HEK293 (cell line): Measurements from ENCODE around the gene TTYH2.

ENCODE experiments used
- CTCF ChIA-PET: fragments of 350-600 bp; formaldehyde crosslinking; extraction: SDS; loops from one replicate; lab custom pipeline; 2021; ENCODE audit warnings: antibody characterized with exemption; lab: Yijun Ruan, JAX
- POLR2A ChIA-PET: fragments of 300-600 bp; formaldehyde crosslinking; extraction: SDS; loops from one replicate; lab custom pipeline; 2020; ENCODE audit warnings: antibody characterized with exemption, inconsistent platforms; lab: Yijun Ruan, JAX
- H3K27ac ChIP-seq: fragments of 200-500 bp; sonication (Bioruptor generic); 2 replicates; pipeline ENCODE4 v1.5.1; 2014; ENCODE audit warnings: low read depth, low read length, control low read depth, inconsistent platforms; ENCODE audit errors: extremely low read depth
- H3K36me3 ChIP-seq, 2 experiments: fragments of 200-500 bp in 1 of 2; sonication (Bioruptor generic) in 1 of 2; 1 replicate in 1 of 2; 2 replicates in 1 of 2; pipeline ENCODE4 v1.5.1; 2014 to 2017; ENCODE audit warnings: inconsistent platforms in 2 of 2, low read length in 2 of 2; ENCODE audit not compliant: control insufficient read depth in 2 of 2, insufficient read depth in 1 of 2
- H3K4me1 ChIP-seq: fragments of 200-500 bp; sonication (Bioruptor generic); 2 replicates; pipeline ENCODE4 v1.5.1; 2014; ENCODE audit warnings: mild to moderate bottlenecking, low read length, inconsistent platforms; ENCODE audit not compliant: control insufficient read depth, insufficient read depth
- H3K4me3 ChIP-seq: 2 replicates; pipeline ENCODE4 v1.5.1; 2011; ENCODE audit warnings: low read depth, mild to moderate bottlenecking, control low read depth, low read length, moderate library complexity
- H3K9me3 ChIP-seq: fragments of 200-500 bp; sonication (Bioruptor generic); 2 replicates; pipeline ENCODE4 v1.5.1; 2014; ENCODE audit warnings: low read depth, low read length, inconsistent platforms; ENCODE audit not compliant: control insufficient read depth, insufficient read depth
- GLI2 ChIP-seq: fragments of 450-650 bp; formaldehyde crosslinking; IDR thresholded peaks from 2 replicates; pipeline ENCODE4; 2017; ENCODE audit warnings: missing biosample characterization, missing genetic modification characterization, low read depth, borderline replicate concordance
- GLI4 ChIP-seq: fragments of 450-650 bp; formaldehyde crosslinking; IDR thresholded peaks from 2 replicates; pipeline ENCODE4 v1.5.1; 2016; ENCODE audit warnings: missing biosample characterization, missing genetic modification characterization
- RBAK ChIP-seq: fragments of 450-650 bp; formaldehyde crosslinking; IDR thresholded peaks from 2 replicates; pipeline ENCODE4 v1.5.1; 2016; ENCODE audit warnings: missing biosample characterization, missing genetic modification characterization
- TRIM28 ChIP-seq: IDR thresholded peaks from 2 replicates; pipeline ENCODE4 v1.6.1; 2011; ENCODE audit warnings: low read length, control low read depth, borderline replicate concordance
- ZBTB1 ChIP-seq: fragments of 450-650 bp; formaldehyde crosslinking; IDR thresholded peaks from 2 replicates; pipeline ENCODE4 v1.5.1; 2016; ENCODE audit warnings: missing biosample characterization, missing genetic modification characterization
- ZBTB8A ChIP-seq: fragments of 450-650 bp; formaldehyde crosslinking; IDR thresholded peaks from 2 replicates; pipeline ENCODE4 v1.5.1; 2016; ENCODE audit warnings: missing biosample characterization, missing genetic modification characterization
- ZFHX2 ChIP-seq: fragments of 450-650 bp; formaldehyde crosslinking; conservative IDR thresholded peaks from 2 replicates; pipeline ENCODE4 v1.5.1; 2016; ENCODE audit warnings: missing biosample characterization, missing genetic modification characterization
- ZNF221 ChIP-seq: fragments of 450-650 bp; formaldehyde crosslinking; IDR thresholded peaks from 2 replicates; pipeline ENCODE4 v1.5.1; 2017; ENCODE audit warnings: missing biosample characterization, missing genetic modification characterization, borderline replicate concordance
- ZNF223 ChIP-seq: fragments of 450-650 bp; formaldehyde crosslinking; IDR thresholded peaks from 2 replicates; pipeline ENCODE4 v1.5.1; 2016; ENCODE audit warnings: missing biosample characterization, missing genetic modification characterization
- ZNF248 ChIP-seq: fragments of 450-650 bp; formaldehyde crosslinking; IDR thresholded peaks from 2 replicates; pipeline ENCODE4 v1.5.1; 2017; ENCODE audit warnings: missing biosample characterization, missing genetic modification characterization
- ZNF324 ChIP-seq: fragments of 450-650 bp; formaldehyde crosslinking; IDR thresholded peaks from 2 replicates; pipeline ENCODE4 v1.5.1; 2016; ENCODE audit warnings: missing biosample characterization, missing genetic modification characterization
- ZNF398 ChIP-seq: fragments of 450-650 bp; formaldehyde crosslinking; IDR thresholded peaks from 2 replicates; pipeline ENCODE4 v1.5.1; 2017; ENCODE audit warnings: missing biosample characterization, missing genetic modification characterization
- ZNF488 ChIP-seq: fragments of 450-650 bp; formaldehyde crosslinking; IDR thresholded peaks from 2 replicates; pipeline ENCODE4 v1.5.1; 2016; ENCODE audit warnings: missing biosample characterization, missing genetic modification characterization
- ZNF585B ChIP-seq: fragments of 450-650 bp; formaldehyde crosslinking; IDR thresholded peaks from 2 replicates; pipeline ENCODE4 v1.5.1; 2016; ENCODE audit warnings: missing biosample characterization, missing genetic modification characterization
- ZNF600 ChIP-seq: fragments of 450-650 bp; formaldehyde crosslinking; IDR thresholded peaks from 2 replicates; pipeline ENCODE4 v1.5.1; 2016; ENCODE audit warnings: missing biosample characterization, missing genetic modification characterization
- ZNF624 ChIP-seq: fragments of 450-650 bp; formaldehyde crosslinking; IDR thresholded peaks from 2 replicates; pipeline ENCODE4 v1.5.1; 2017; ENCODE audit warnings: missing biosample characterization, missing genetic modification characterization
- ZNF645 ChIP-seq: fragments of 450-650 bp; formaldehyde crosslinking; IDR thresholded peaks from 2 replicates; pipeline ENCODE4; 2016; ENCODE audit warnings: missing biosample characterization, missing genetic modification characterization
- ZNF664 ChIP-seq: fragments of 450-650 bp; formaldehyde crosslinking; IDR thresholded peaks from 2 replicates; pipeline ENCODE4 v1.5.1; 2016; ENCODE audit warnings: missing biosample characterization, missing genetic modification characterization
- ZNF785 ChIP-seq: fragments of 450-650 bp; formaldehyde crosslinking; IDR thresholded peaks from 2 replicates; pipeline ENCODE4 v1.5.1; 2016; ENCODE audit warnings: missing biosample characterization, missing genetic modification characterization
- TF ChIP-seq, protein P1 (sequence below): fragments of 450-650 bp; formaldehyde crosslinking; conservative IDR thresholded peaks from 2 replicates; pipeline ENCODE4 v1.5.1; 2016; ENCODE audit warnings: low read depth, missing biosample characterization, missing genetic modification characterization

TTYH2 gene

GRCh38 chr17:74220219-74220618, 6.8 kb downstream of the TTYH2 start:
- Histone ChIP-seq H3K9me3 (no peaks in the 10 kb centered on the region), H3K4me3 (no peak overlapping the region), H3K4me1 (no peaks in the 10 kb centered on the region), H3K36me3 (peaks cover 0 to 8% of the 10 kb centered on the region in 2 experiments; a peak in 1 of 3 replicates), H3K27ac (no peak overlapping the region)
- TF ChIP-seq ZNF645 (tag by site-specific recombination) (no peak), ZFHX2 (tag by site-specific recombination) (no peak), ZNF324 (tag by site-specific recombination) (no peak), RBAK (tag by site-specific recombination) (no peak), GLI4 (no peak), ZNF664 (tag by site-specific recombination) (no peak), GLI2 (no peak), ZNF223 (no peak), ZBTB1 (tag by site-specific recombination) (no peak), ZNF785 (tag by site-specific recombination) (no peak), ZNF398 (tag by site-specific recombination) (no peak), ZNF221 (tag by site-specific recombination) (no peak), ZNF248 (tag by site-specific recombination) (no peak), ZNF600 (tag by site-specific recombination) (no peak), ZNF488 (tag by site-specific recombination) (no peak), TRIM28 (no peak), ZBTB8A (tag by site-specific recombination) (no peak), ZNF585B (no peak), ZNF624 (tag by site-specific recombination) (no peak)
- TF ChIP-seq, protein P1, sequence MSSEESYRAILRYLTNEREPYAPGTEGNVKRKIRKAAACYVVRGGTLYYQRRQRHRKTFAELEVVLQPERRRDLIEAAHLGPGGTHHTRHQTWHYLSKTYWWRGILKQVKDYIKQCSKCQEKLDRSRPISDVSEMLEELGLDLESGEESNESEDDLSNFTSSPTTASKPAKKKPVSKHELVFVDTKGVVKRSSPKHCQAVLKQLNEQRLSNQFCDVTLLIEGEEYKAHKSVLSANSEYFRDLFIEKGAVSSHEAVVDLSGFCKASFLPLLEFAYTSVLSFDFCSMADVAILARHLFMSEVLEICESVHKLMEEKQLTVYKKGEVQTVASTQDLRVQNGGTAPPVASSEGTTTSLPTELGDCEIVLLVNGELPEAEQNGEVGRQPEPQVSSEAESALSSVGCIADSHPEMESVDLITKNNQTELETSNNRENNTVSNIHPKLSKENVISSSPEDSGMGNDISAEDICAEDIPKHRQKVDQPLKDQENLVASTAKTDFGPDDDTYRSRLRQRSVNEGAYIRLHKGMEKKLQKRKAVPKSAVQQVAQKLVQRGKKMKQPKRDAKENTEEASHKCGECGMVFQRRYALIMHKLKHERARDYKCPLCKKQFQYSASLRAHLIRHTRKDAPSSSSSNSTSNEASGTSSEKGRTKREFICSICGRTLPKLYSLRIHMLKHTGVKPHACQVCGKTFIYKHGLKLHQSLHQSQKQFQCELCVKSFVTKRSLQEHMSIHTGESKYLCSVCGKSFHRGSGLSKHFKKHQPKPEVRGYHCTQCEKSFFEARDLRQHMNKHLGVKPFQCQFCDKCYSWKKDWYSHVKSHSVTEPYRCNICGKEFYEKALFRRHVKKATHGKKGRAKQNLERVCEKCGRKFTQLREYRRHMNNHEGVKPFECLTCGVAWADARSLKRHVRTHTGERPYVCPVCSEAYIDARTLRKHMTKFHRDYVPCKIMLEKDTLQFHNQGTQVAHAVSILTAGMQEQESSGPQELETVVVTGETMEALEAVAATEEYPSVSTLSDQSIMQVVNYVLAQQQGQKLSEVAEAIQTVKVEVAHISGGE = no peak
- ChIA-PET CTCF (interaction anchor here (0.6 to 1.3 kb wide), 4 partner anchors 17 to 76 kb away, joined by 3 to 4 read pairs (median 3); partner anchors contain the start of gene RPL38), POLR2A (interaction anchor here (0.9 to 1.0 kb wide), 2 partner anchors 16 to 41 kb away, joined by 4 to 6 read pairs; no protein-coding TSS in a partner anchor)
